KOPT-K1 (cell line): ENCODE measurements around the gene LGI4.
"Not testable (repeated sequence)": the region's sequence is repeated elsewhere in the genome, so short reads cannot be mapped to it uniquely, and the experiment has no call there.

ENCODE experiments used
- H3K27ac ChIP-seq: fragments of 200-600 bp; sonication (generic); 2 replicates; pipeline ENCODE4 v1.5.1; 2016; ENCODE audit warnings: antibody characterized with exemption, mild to moderate bottlenecking, low read depth, low read length; ENCODE audit not compliant: poor library complexity, severe bottlenecking
- H3K36me3 ChIP-seq: fragments of 200-600 bp; sonication (generic); 2 replicates; pipeline ENCODE4 v1.5.1; 2017; ENCODE audit warnings: antibody characterized with exemption, mild to moderate bottlenecking, low read length, moderate library complexity; ENCODE audit not compliant: insufficient read depth
- H3K9me3 ChIP-seq: fragments of 200-600 bp; sonication (generic); 2 replicates; pipeline ENCODE4 v1.5.1; 2017; ENCODE audit warnings: antibody characterized with exemption, low read length, mild to moderate bottlenecking; ENCODE audit not compliant: insufficient read depth, poor library complexity, severe bottlenecking

The LGI4 gene

DNA sequence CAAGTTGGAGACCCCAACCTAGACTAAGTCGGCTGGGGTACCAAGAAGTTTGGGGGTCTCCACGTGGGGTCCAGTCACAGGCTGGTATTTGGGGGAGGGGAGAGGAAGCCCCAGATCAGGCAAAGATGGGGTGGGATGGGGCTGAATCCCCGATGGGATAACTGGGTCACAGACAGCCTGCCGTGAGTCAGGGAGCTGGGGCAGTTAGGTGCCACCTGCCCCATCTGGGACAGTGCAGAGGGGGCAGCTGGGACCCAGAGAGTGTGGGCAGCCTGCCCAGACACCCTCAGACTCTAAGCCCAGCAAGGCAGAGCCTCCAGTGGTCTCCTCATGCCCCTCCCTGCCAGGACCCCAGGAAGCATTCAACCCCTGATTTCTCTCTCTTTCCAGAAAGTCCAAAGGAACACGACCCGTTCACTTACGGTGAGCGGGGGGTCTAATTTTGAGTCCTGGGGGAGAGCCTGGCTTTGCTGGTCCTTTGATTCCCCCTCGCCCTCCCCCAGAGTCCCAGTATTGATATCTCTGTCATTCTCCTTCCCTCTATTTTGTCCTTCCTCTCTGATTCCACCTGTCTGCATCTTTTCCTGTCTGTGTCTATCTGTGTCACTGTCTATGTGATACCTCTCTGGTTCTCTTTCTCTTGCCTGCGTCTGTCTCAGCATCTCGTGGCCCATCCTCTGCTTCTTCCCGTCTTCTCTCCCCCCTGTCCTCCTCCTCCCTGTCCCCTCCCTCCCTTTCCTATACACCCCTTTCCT lies 5.5 kb upstream of the LGI4 start:
- Histone ChIP-seq H3K36me3 (no peaks in the 10 kb centered on the region), H3K27ac (no peak overlapping the region), H3K9me3 (no peaks in the 10 kb centered on the region)

DNA sequence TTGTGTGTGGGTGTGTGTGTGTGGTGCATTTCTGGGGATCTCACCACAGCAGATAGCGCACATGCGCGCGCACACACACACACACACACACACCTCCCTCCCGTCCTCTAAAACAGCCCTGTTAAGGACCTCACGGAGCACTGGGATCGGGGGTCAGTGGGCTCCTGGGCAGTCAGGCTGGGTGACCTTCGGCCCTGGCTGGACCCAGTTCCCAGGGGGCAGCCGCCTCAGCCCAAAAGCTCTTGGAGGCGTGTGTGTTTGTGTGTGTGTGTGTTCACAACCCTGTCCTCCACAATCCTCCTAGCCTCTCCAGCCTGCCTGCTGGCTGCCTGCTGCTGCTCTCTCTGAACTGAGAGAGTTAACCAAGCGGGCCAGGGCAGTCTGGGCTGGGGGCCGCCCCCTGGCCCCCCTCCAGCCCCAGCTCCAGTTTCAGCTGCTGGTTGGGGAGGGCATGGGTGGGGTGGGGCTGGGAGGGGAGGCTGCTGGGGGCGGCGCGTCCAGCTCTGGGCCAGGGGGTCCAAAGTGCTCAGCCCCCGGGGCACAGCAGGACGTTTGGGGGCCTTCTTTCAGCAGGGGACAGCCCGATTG lies 3.5 kb upstream of the LGI4 start, which contains the start of gene FXYD1:
FXYD1 (plus strand) TSS at position 520 of the 588 bp plus-strand sequence. CDS start 1,256 bp downstream, outside the sequence.
- H3K9me3 ChIP-seq, result no peaks in the 10 kb centered on the region
- H3K27ac ChIP-seq, result no peak within 1 kb of the TSS
- no peaks in the 10 kb centered on the region for H3K36me3 ChIP-seq

DNA sequence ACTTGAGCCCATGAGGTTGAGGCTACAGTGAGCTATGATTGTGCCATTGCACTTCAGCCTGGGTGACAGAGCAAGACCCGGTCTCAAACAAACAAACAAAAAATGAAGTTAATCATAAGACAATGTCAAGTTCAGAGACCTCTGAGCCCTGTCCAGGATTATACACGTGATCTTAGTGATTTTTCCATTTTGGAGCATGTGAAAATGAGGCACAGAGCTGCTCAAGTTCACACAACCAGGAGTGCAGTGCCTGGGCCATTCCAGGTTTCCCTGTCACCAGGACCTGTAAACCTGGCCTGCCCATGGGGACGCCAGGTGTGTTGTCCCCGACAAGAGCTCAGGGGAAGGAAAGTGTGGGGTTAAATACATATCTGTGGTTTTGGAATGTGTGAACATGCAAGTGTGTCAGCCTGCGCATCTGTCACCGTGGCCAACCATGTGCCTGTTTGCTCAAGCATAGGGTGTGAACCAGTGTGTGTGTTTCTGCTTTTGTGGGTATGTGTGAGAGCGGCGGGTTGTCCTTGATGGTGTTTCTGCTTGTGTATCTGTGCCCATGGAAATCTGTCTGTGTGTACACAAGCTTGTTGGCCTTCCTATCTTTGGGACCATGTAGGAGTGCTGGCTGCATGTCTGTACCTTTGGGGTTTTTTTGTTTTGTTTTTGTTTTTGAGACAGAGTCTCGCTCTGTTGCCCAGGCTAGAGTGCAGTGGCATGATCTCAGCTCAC lies 2.3 kb upstream of the LGI4 start:
- Histone ChIP-seq H3K27ac (no peak overlapping the region), H3K36me3 (no peaks in the 10 kb centered on the region), H3K9me3 (no peaks in the 10 kb centered on the region)

- no peaks in the 10 kb centered on the region for H3K9me3 ChIP-seq
- no peak overlapping the region for H3K27ac ChIP-seq
- no peaks in the 10 kb centered on the region for H3K36me3 ChIP-seq
These were observed 1.4 kb upstream of the LGI4 start for GRCh38 chr19:35136231-35136630.

DNA sequence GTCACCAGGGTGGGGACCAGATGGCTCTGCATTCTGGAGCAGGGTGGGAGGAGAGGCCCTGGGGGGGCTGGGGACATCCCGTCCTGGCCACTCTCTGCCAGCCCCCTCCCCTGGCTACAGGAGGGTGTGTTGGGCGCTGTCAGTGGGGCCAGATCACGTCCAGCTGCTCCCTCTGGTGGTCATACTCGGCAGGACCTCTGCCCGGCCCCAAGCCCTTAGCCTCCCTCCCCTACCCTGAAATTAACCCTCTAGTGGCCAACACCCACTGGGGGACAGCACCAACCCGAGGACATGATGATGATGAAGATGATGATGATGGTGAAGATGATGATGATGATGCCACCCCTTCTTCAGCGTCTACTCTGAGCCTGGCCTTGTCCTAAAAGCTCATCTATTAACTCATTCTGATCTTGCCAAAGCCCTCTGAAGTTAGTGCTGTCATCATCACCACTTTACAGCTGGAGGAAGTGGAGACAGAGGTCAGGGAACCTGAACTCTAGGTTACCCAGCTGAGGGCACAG lies 590 bp upstream of the LGI4 start:
- no peaks in the 10 kb centered on the region for H3K9me3 ChIP-seq
- no peak overlapping the region for H3K27ac ChIP-seq
- no peaks in the 10 kb centered on the region for H3K36me3 ChIP-seq

DNA sequence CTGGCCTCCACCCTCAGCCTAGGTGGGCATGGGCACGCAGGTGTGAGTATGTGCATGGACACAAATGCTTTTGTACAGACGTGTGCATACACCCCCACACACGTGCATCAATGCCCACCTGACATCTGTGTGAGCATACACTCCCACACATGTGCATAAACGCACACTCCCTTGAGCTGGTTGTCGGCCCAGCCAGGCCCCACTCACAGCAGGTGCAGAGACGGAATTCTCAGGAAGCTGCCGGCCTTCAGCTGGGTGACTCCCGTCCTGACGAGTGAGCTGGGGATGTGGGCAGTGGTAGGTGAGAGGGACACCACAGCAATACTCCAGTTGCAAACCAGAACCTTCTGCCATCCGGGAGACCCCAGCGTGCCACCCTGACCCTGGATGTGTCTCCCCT lies 1.0 kb downstream of the LGI4 start:
- Histone ChIP-seq H3K36me3 (no peaks in the 10 kb centered on the region), H3K9me3 (no peaks in the 10 kb centered on the region), H3K27ac (no peak overlapping the region)

- no peak overlapping the region for H3K27ac ChIP-seq
These were observed 2.6 kb downstream of the LGI4 start for GRCh38 chr19:35132254-35132653.

DNA sequence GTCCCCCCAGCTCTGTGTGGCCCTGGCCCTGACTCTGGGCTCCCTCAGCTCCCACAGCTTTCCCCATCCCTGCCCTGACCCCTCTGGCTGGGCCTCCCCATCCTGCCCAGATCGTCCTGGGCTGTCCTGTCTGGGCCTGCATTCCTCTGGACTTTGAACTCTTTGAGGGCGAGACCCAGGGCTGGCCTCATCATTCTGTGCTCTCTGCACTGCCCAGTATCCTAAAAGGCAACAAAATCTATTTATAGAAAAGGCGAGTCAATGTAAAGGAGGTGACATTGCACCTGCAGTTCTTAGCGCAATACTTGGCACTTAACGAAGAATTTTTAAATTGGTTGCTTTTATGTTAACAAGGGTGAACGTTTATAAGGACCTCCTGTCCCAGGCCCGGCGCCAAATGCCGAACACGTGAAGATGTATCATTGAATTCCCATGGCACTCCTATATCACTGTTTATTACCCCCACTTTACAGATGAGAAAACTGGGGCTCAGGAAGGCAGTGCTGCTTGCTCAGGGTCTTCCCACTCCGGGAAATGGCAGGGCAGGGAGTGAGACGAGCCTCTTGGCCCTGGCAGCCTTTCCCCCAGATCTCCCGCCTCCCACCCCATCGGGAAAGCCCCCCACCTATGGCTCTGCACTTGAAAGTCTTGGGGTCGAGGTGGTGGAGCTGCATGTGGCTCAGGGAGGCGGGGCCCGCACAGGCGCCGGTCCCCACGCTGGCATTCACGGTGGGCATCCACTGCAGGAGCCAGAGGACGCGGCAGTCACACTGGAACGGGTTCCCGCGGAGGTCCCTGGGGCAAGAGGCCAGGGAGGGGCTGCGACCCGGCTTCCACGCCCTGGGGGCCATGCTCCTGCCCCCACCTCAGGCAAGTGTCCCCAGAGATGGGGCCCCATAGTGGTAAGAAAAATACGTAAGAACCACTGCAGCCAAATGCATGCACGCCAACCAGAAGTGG lies 3.8 kb downstream of the LGI4 start:
- H3K27ac ChIP-seq, result no peak overlapping the region
- H3K36me3 ChIP-seq, result no peaks in the 10 kb centered on the region

More at GRCh38 chr19:35132254-35132653, 2.6 kb downstream of the LGI4 start:
- no peaks in the 10 kb centered on the region for H3K9me3 ChIP-seq
- H3K36me3 ChIP-seq, result no peaks in the 10 kb centered on the region

GRCh38 chr19:35129724-35130274 lies 5.1 kb downstream of the LGI4 start:
- not testable (repeated sequence) for H3K9me3 ChIP-seq, H3K27ac ChIP-seq, H3K36me3 ChIP-seq

More for the DNA sequence above, 3.8 kb downstream of the LGI4 start:
- H3K9me3 ChIP-seq, result no peaks in the 10 kb centered on the region

- H3K9me3 ChIP-seq, result no peaks in the 10 kb centered on the region
- H3K36me3 ChIP-seq, result no peaks in the 10 kb centered on the region
- no peak overlapping the region for H3K27ac ChIP-seq
These were observed 6.3 kb downstream of the LGI4 start for GRCh38 chr19:35128398-35129057.

DNA sequence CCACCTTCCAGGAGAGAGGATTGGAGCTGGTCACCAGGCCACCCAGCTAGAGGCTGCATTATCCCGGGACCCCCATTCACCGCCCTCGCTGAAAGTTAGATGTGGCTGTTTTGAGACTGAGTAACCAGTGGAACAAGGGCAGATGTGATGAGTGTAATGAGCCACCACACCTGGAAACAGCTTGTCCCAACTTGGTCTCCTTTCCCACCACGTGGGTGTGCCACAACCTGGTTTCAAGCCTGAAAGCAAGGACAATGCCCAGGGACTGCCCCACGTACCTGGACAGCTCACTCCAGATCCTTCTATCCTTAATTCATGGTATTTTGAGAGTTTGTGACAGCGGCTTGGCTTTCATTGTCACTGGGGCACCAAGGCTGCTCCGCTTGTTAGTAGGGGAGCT lies 7.0 kb downstream of the LGI4 start:
- Histone ChIP-seq H3K9me3 (no peaks in the 10 kb centered on the region), H3K36me3 (no peaks in the 10 kb centered on the region), H3K27ac (no peak overlapping the region)

GRCh38 chr19:35126624-35126959 lies 8.3 kb downstream of the LGI4 start:
- Histone ChIP-seq H3K27ac (no peak overlapping the region), H3K36me3 (no peaks in the 10 kb centered on the region), H3K9me3 (no peaks in the 10 kb centered on the region)

DNA sequence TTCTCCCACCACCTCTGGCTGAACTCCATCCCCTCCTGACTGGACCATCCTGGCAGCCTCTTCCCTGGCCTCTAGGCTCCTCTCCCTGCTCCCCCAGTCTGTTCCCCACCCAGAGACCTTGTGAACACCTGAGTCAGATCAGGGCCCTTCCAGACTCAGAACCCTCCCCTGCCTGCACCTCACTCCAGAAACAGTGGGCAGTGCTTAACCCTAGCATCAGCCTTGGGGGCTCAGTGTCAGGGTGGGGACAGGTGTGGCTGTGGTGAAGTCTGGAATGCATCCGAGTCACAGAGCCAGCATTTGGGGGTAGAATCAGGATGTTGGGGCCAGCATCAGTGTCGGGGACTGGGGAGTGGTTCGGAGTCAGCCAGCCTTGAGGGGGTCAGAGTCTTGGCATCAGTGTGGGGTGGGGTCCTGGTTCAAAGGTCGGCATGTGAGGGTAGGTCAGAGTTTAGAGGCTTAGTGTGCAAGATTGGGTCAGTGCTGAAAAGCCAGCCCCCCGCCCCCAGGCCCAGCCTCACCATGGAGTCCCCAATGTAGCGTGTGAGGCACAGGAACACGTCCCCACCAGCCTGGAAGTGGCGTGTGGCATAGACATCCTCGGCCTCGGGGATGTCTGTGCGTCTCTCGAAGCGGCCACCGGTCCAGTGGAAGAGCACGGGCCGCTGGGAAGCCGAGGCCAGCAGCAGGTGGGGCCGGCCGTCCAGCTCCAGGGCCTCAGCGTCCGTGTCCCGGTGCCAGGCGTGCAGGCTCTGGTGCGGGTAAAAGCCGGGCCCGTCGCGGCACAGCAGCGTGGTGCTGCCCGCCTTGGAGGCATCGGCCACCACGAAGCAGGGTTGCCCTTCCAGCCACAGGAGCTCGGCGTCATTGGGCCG lies 8.9 kb downstream of the LGI4 start:
- Histone ChIP-seq H3K9me3 (no peaks in the 10 kb centered on the region), H3K36me3 (no peaks in the 10 kb centered on the region), H3K27ac (no peak overlapping the region)
